Endothelial cell (in vitro differentiated cells): ENCODE data around the gene WDR7. TPM values are rescaled to one million over a fixed set of nuclear protein-coding genes. Genes with fewer than 3 reads are reported as not detected.

Source experiments
- DNase-seq: peaks from one replicate; pipeline ENCODE4 v3.0.0; 2021; ENCODE audit warnings: low spot score
- H3K27ac Mint-ChIP-seq: one replicate; pipeline ENCODE4 v1.8.0; 2021; ENCODE audit warnings: mixed read lengths, inconsistent platforms; ENCODE audit not compliant: unreplicated experiment
- H3K27me3 Mint-ChIP-seq: one replicate; pipeline ENCODE4 v1.8.0; 2021; ENCODE audit warnings: mild to moderate bottlenecking, moderate library complexity, mixed read lengths, inconsistent platforms; ENCODE audit not compliant: unreplicated experiment
- H3K36me3 Mint-ChIP-seq: one replicate; pipeline ENCODE4 v1.8.0; 2021; ENCODE audit warnings: mild to moderate bottlenecking, low read depth, mixed read lengths, inconsistent platforms; ENCODE audit not compliant: unreplicated experiment
- H3K4me1 Mint-ChIP-seq: one replicate; pipeline ENCODE4 v1.8.0; 2021; ENCODE audit warnings: mild to moderate bottlenecking, mixed read lengths, inconsistent platforms; ENCODE audit not compliant: unreplicated experiment
- H3K4me3 Mint-ChIP-seq: one replicate; pipeline ENCODE4 v1.8.0; 2021; ENCODE audit warnings: mild to moderate bottlenecking, mixed read lengths, inconsistent platforms; ENCODE audit not compliant: unreplicated experiment
- H3K9me3 Mint-ChIP-seq: one replicate; pipeline ENCODE4 v1.8.0; 2021; ENCODE audit warnings: mixed read lengths, inconsistent platforms; ENCODE audit not compliant: unreplicated experiment
- CTCF ChIP-seq: fragments of 200-600 bp; sonication (generic); IDR thresholded peaks from one replicate; pipeline ENCODE4 v1.5.0; 2021; ENCODE audit warnings: antibody characterized with exemption; ENCODE audit not compliant: unreplicated experiment
- total RNA-seq: library from RNA; stranded (reverse); fragmentation: NEBNext Ultra II Directional; extraction: Animal tissue kit (Norgen Biotek cat#: 25700); gene quantifications from one replicate; pipeline ENCODE4 v1.2.1, GENCODE V29; 2021; ENCODE audit not compliant: unreplicated experiment

Gene WDR7
- total RNA-seq, 1 donor from 2014 or later = 42.0 TPM

- Mint-ChIP-seq H3K27me3 (no peaks in the 10 kb centered on the region), H3K36me3 (no peaks in the 10 kb centered on the region), H3K4me3 (no peak overlapping the region), H3K27ac (no peak overlapping the region), H3K4me1 (no peaks in the 10 kb centered on the region), H3K9me3 (peaks cover 4% of the 10 kb centered on the region)
- no peak for DNase-seq
- TF ChIP-seq CTCF = no peak
Observed at GRCh38 chr18:57077786-57078552, 426.8 kb downstream of the WDR7 start.

GRCh38 chr18:57078614-57079013 is 427.5 kb downstream of the WDR7 start:
- H3K36me3 Mint-ChIP-seq = no peaks in the 10 kb centered on the region
- no peaks in the 10 kb centered on the region for H3K4me1 Mint-ChIP-seq
- no peaks in the 10 kb centered on the region for H3K27me3 Mint-ChIP-seq
- TF ChIP-seq CTCF = no peak
- no peak overlapping the region for H3K27ac Mint-ChIP-seq
- no peak overlapping the region for H3K4me3 Mint-ChIP-seq
- no peak for DNase-seq
- peaks cover 4% of the 10 kb centered on the region for H3K9me3 Mint-ChIP-seq

- TF ChIP-seq CTCF = no peak
- Mint-ChIP-seq H3K27me3 (no peaks in the 10 kb centered on the region), H3K27ac (no peak overlapping the region)
Observed at GRCh38 chr18:57080479-57080878, 429.3 kb downstream of the WDR7 start.

GRCh38 chr18:57081899-57082298 is 430.7 kb downstream of the WDR7 start:
- H3K4me1 Mint-ChIP-seq = peaks cover 12% of the 10 kb centered on the region
- H3K27ac Mint-ChIP-seq = no peak overlapping the region
- no peak for TF ChIP-seq CTCF
- H3K4me3 Mint-ChIP-seq = no peak overlapping the region
- H3K36me3 Mint-ChIP-seq = no peaks in the 10 kb centered on the region
- DNase-seq = no peak
- H3K9me3 Mint-ChIP-seq = peaks cover 4% of the 10 kb centered on the region
- no peaks in the 10 kb centered on the region for H3K27me3 Mint-ChIP-seq

More at GRCh38 chr18:57080479-57080878, 429.3 kb downstream of the WDR7 start:
- Mint-ChIP-seq H3K36me3 (no peaks in the 10 kb centered on the region), H3K4me3 (no peak overlapping the region), H3K4me1 (peaks cover 12% of the 10 kb centered on the region), H3K9me3 (peaks cover 4% of the 10 kb centered on the region)
- DNase-seq = no peak

- no peak for DNase-seq
- Mint-ChIP-seq H3K4me3 (no peak overlapping the region), H3K27ac (no peak overlapping the region), H3K4me1 (peaks cover 12% of the 10 kb centered on the region), H3K9me3 (peaks cover 4% of the 10 kb centered on the region), H3K36me3 (no peaks in the 10 kb centered on the region), H3K27me3 (no peaks in the 10 kb centered on the region)
- TF ChIP-seq CTCF = no peak
Observed at GRCh38 chr18:57083485-57083884, 432.3 kb downstream of the WDR7 start.
